ENCODE data around the gene GNA12.

Gene GNA12

GRCh38 chr7:2705371-2706096 lies 138.6 kb downstream of the GNA12 start:
- H3F3A ChIP-seq (ENCODE audit: control insufficient read depth, insufficient read depth): peaks cover 2% of the 10 kb centered on the region; the same call in 1 of the 2 replicates
- H3K4me2 ChIP-seq (ENCODE audit: low read length): no peak overlapping the region
- TF ChIP-seq CTCF (IDR thresholded peaks at IDR 0.05; ENCODE audit: low read depth, low read length, poor library complexity, severe bottlenecking) (no peak), EZH2phosphoT487 (IDR thresholded peaks at IDR 0.05; ENCODE audit: borderline replicate concordance, low read length) (no peak)
- no peaks in the 10 kb centered on the region for H3K36me3 ChIP-seq (ENCODE audit: control insufficient read depth, low read length)
- H4K20me1 ChIP-seq (ENCODE audit: control insufficient read depth, insufficient read depth, low read depth, low read length): no peaks in the 10 kb centered on the region
- H3K4me1 ChIP-seq (ENCODE audit: control insufficient read depth, low read length): peaks cover 20% of the 10 kb centered on the region
- no peaks in the 10 kb centered on the region for H3K9me3 ChIP-seq (ENCODE audit: control insufficient read depth, insufficient read depth, low read length)
- H3K27me3 ChIP-seq (ENCODE audit: control insufficient read depth, low read length): no peaks in the 10 kb centered on the region
- H3K27ac ChIP-seq (ENCODE audit: low read depth, low read length): no peak overlapping the region
- no peak overlapping the region for H3K4me3 ChIP-seq (ENCODE audit: low read length)
- no peaks in the 10 kb centered on the region for H3K9me2 ChIP-seq (replicated peaks; ENCODE audit: control insufficient read depth, low read length)
- H3K79me2 ChIP-seq (ENCODE audit: control insufficient read depth, low read length): no peaks in the 10 kb centered on the region

- Histone ChIP-seq H3K4me3 (ENCODE audit: low read length) (no peak overlapping the region), H3K27me3 (ENCODE audit: control insufficient read depth, low read length) (no peaks in the 10 kb centered on the region), H4K20me1 (ENCODE audit: control insufficient read depth, insufficient read depth, low read depth, low read length) (no peaks in the 10 kb centered on the region), H3K4me2 (ENCODE audit: low read length) (no peak overlapping the region), H3K9me3 (ENCODE audit: control insufficient read depth, insufficient read depth, low read length) (no peaks in the 10 kb centered on the region), H3K79me2 (ENCODE audit: control insufficient read depth, low read length) (no peaks in the 10 kb centered on the region), H3K9me2 (replicated peaks; ENCODE audit: control insufficient read depth, low read length) (no peaks in the 10 kb centered on the region), H3K27ac (ENCODE audit: low read depth, low read length) (no peak overlapping the region), H3K4me1 (ENCODE audit: control insufficient read depth, low read length) (peaks cover 31% of the 10 kb centered on the region), H3F3A (ENCODE audit: control insufficient read depth, insufficient read depth) (peaks cover 17% of the 10 kb centered on the region), H3K36me3 (ENCODE audit: control insufficient read depth, low read length) (no peaks in the 10 kb centered on the region)
- no peak for TF ChIP-seq EZH2phosphoT487 (IDR thresholded peaks at IDR 0.05; ENCODE audit: borderline replicate concordance, low read length)
- no peak for TF ChIP-seq CTCF (IDR thresholded peaks at IDR 0.05; ENCODE audit: low read depth, low read length, poor library complexity, severe bottlenecking)
Observed at GRCh38 chr7:2702594-2702957, 141.5 kb downstream of the GNA12 start.

- Histone ChIP-seq H3K9me3 (ENCODE audit: control insufficient read depth, insufficient read depth, low read length) (no peaks in the 10 kb centered on the region), H3K79me2 (ENCODE audit: control insufficient read depth, low read length) (no peaks in the 10 kb centered on the region), H3K9me2 (replicated peaks; ENCODE audit: control insufficient read depth, low read length) (no peaks in the 10 kb centered on the region), H3K36me3 (ENCODE audit: control insufficient read depth, low read length) (no peaks in the 10 kb centered on the region), H3K27me3 (ENCODE audit: control insufficient read depth, low read length) (no peaks in the 10 kb centered on the region), H3K4me3 (ENCODE audit: low read length) (no peak overlapping the region), H3K27ac (ENCODE audit: low read depth, low read length) (no peak overlapping the region), H3K4me2 (ENCODE audit: low read length) (no peak overlapping the region), H4K20me1 (ENCODE audit: control insufficient read depth, insufficient read depth, low read depth, low read length) (no peaks in the 10 kb centered on the region), H3F3A (ENCODE audit: control insufficient read depth, insufficient read depth) (peaks cover 18% of the 10 kb centered on the region), H3K4me1 (ENCODE audit: control insufficient read depth, low read length) (peaks cover 35% of the 10 kb centered on the region)
- no peak for TF ChIP-seq CTCF (IDR thresholded peaks at IDR 0.05; ENCODE audit: low read depth, low read length, poor library complexity, severe bottlenecking)
- no peak for TF ChIP-seq EZH2phosphoT487 (IDR thresholded peaks at IDR 0.05; ENCODE audit: borderline replicate concordance, low read length)
Observed at GRCh38 chr7:2701832-2702593, 142.1 kb downstream of the GNA12 start.
